ENCODE data around the gene FSTL5.

DNA sequence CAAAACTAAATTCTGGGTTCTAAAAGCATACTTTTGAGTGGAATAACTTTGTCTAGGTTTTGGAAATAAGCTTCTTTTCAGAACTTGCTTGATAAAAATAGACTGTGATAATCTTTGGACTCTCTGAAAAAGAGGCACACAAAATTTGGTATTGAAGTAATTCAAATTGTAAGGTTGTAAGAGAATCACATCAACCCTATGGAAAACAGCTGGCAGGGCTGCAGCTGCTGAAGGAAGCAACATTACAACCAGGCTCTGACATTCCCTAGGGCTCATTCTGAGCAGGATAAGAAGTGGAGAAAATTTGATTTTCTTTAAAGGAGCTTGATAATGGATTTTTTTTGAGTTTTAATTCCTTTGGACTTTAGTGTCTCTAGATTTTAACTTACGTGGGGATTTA, 147.6 kb downstream of the FSTL5 start:
- no peak for TF ChIP-seq SIN3A (IDR thresholded peaks at IDR 0.05; ENCODE audit: borderline replicate concordance, insufficient read depth, low read length)
- TF ChIP-seq FOXP2 (optimal IDR thresholded peaks at IDR 0.05; ENCODE audit: borderline replicate concordance, extremely low read depth, extremely low read length, insufficient read depth) = no peak
- no peak for TF ChIP-seq TAF1 (IDR thresholded peaks at IDR 0.05; ENCODE audit: borderline replicate concordance, insufficient read depth, low read length)
- TF ChIP-seq POLR2AphosphoS5 (IDR thresholded peaks at IDR 0.05; ENCODE audit: low read depth, low read length) = no peak
- TF ChIP-seq, protein P1, sequence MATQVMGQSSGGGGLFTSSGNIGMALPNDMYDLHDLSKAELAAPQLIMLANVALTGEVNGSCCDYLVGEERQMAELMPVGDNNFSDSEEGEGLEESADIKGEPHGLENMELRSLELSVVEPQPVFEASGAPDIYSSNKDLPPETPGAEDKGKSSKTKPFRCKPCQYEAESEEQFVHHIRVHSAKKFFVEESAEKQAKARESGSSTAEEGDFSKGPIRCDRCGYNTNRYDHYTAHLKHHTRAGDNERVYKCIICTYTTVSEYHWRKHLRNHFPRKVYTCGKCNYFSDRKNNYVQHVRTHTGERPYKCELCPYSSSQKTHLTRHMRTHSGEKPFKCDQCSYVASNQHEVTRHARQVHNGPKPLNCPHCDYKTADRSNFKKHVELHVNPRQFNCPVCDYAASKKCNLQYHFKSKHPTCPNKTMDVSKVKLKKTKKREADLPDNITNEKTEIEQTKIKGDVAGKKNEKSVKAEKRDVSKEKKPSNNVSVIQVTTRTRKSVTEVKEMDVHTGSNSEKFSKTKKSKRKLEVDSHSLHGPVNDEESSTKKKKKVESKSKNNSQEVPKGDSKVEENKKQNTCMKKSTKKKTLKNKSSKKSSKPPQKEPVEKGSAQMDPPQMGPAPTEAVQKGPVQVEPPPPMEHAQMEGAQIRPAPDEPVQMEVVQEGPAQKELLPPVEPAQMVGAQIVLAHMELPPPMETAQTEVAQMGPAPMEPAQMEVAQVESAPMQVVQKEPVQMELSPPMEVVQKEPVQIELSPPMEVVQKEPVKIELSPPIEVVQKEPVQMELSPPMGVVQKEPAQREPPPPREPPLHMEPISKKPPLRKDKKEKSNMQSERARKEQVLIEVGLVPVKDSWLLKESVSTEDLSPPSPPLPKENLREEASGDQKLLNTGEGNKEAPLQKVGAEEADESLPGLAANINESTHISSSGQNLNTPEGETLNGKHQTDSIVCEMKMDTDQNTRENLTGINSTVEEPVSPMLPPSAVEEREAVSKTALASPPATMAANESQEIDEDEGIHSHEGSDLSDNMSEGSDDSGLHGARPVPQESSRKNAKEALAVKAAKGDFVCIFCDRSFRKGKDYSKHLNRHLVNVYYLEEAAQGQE (IDR thresholded peaks at IDR 0.05; ENCODE audit: insufficient read depth in 1 of 2, low read depth in 2 of 2, low read length in 2 of 2) = no peak
